WI38 (cell line): ENCODE measurements around the gene GTF2A2.

Source experiments
- H3K4me3 ChIP-seq: 2 replicates; pipeline ENCODE4 v1.5.1; 2011; ENCODE audit warnings: low read depth, mild to moderate bottlenecking, control low read depth, low read length
- TF ChIP-seq, protein P1 (sequence below): IDR thresholded peaks from 2 replicates; pipeline ENCODE4 v1.5.1; 2012; ENCODE audit warnings: low read depth, mild to moderate bottlenecking, control low read depth, low read length

The GTF2A2 gene

DNA sequence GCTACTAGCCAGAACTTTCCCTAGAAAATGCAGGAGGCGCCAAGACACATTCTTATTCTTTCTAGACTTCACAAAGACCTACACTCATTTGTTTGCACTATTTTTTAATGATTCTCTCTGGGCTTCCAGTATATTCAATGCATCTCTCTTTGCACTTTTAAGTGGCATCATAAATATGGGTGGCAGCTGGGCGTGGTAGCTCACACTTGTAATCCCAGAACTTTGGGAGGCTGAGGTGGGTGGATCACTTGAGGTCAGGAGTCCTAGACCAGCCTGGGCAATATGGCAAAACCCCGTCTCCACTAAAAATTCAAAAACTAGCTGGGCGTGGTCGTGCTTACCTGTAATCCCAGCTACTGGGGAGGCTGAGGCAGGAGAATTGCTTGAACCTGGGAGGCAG, 51.3 kb downstream of the GTF2A2 start:
- TF ChIP-seq, protein P1, sequence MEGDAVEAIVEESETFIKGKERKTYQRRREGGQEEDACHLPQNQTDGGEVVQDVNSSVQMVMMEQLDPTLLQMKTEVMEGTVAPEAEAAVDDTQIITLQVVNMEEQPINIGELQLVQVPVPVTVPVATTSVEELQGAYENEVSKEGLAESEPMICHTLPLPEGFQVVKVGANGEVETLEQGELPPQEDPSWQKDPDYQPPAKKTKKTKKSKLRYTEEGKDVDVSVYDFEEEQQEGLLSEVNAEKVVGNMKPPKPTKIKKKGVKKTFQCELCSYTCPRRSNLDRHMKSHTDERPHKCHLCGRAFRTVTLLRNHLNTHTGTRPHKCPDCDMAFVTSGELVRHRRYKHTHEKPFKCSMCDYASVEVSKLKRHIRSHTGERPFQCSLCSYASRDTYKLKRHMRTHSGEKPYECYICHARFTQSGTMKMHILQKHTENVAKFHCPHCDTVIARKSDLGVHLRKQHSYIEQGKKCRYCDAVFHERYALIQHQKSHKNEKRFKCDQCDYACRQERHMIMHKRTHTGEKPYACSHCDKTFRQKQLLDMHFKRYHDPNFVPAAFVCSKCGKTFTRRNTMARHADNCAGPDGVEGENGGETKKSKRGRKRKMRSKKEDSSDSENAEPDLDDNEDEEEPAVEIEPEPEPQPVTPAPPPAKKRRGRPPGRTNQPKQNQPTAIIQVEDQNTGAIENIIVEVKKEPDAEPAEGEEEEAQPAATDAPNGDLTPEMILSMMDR = no peak
- no peak overlapping the region for H3K4me3 ChIP-seq

DNA sequence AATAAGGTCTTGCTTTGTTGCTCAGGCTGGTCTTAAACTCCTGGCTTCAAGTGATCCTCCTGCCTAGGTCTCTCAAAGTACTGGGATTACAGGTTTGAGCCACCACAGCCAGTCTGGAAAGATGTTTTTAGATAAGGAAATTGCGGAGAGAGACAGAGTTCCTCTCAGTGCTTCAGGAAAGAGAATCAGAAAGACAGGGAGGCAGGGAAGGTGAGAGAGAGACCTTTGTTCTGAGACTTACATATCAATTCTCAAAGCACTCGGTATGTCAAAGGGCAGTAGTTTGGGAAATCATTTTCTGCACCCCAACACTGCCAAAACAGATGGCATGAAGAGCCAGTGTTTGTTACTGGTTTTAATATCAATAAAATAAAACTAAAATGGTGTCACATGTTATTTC, 58.9 kb downstream of the GTF2A2 start:
- no peak overlapping the region for H3K4me3 ChIP-seq
- TF ChIP-seq, protein P1 = no peak

DNA sequence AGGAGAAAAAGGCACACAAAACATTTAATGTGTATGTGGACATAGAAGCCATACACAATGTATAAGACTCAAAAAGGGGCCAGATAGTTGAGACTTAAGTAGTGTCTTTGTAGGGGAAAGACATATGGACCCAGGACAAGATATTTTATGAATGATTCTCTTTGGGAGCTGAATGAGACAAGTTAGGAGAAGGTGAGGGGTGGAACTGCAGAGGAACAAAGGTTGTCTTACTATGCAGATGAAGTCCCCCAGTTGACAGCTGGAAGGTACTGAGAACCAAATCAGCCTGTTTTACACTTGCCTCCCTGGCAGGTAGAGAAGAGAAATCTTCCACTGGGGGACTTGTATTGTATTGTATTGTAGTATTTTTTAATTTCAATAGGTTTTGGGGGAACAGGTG, 60.7 kb downstream of the GTF2A2 start:
- H3K4me3 ChIP-seq = no peak overlapping the region
- TF ChIP-seq, protein P1 = no peak

DNA sequence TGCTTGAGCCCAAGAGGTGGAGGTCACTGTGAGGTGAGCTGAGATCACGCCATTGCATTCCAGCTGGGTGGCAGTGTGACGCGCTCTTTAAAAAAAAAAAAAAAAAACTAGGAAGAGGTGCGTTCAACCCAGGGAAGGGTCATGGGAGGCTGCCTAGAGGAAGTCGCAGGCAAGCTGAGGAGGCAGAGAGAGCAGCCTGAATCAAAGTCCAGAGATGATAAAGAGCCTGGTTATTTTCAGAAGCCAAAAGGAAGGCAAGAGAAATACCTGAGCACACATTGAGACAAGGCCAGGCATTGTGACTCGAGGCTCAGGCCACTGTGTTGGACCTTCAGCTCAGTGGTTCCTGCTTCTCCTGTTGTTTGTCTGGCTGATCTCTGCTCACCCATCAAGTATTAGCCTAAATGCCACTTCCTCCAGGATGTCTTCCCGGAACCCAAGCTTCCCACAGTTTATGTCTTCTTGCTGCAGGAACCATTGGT, 61.8 kb downstream of the GTF2A2 start:
- TF ChIP-seq, protein P1 = no peak
- no peak overlapping the region for H3K4me3 ChIP-seq

DNA sequence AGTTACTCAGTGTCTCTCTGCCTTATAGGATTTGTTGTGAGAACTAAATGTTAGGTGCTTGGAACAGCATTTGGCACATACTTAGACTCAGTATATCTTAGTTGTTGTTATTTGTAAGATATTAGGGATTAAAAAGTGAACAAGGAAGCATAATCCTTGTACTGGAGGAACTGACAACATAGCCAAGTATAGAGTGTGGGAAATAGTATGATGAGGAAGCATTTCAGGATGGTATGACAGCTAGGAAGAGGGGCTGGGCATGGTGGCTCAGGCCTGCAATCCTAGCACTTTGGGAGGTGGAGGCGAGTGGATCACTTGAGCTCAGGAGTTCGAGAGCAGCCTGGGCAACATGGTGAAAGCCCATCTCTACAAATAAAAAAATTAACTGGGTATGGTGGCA, 62.3 kb downstream of the GTF2A2 start:
- TF ChIP-seq, protein P1 = no peak
- H3K4me3 ChIP-seq = no peak overlapping the region

DNA sequence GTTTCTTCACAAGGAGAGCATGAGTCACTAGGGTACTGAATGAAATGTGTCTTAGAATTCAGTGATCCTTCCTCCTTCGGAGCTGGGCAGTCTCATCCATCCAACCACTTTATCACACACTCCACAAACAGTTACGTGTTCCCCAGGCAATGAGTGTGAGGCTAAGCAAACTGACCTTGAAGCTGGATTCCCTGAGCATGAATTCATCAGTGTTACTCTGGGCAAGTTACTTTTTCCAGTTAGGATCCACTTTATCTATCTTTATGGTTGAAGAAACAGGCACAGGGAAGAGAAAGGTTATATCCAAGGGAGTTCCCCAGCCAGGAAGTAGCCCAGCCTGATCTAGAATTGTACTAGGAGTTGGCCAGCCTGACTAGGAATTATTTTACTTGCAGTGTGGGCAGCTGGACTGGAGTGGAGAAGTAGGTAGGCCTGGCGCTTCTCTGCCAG, 62.8 kb downstream of the GTF2A2 start:
- H3K4me3 ChIP-seq = no peak overlapping the region
- TF ChIP-seq, protein P1 = no peak

DNA sequence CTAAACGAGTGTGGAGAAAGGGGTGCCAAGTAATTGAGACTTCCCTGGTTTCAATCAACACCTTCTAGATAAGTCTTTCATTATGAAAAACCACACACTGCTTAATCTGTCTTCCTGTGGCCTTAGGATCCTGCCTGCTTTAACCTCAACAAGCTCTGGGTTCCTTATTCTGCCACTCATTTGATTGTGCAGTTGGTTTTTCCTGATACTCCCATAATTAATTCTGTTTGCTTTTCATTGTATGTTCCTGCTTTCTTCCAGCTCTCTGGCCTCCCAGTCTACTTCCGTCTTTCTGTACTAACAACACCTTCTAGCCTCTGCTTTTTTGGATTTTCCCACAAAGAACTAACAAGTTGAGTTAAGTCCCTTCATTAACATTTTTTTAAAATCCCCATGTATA, 66.0 kb downstream of the GTF2A2 start:
- TF ChIP-seq, protein P1 = no peak
- H3K4me3 ChIP-seq = no peak overlapping the region
